ENCODE results near the gene TMEM25.

DNA sequence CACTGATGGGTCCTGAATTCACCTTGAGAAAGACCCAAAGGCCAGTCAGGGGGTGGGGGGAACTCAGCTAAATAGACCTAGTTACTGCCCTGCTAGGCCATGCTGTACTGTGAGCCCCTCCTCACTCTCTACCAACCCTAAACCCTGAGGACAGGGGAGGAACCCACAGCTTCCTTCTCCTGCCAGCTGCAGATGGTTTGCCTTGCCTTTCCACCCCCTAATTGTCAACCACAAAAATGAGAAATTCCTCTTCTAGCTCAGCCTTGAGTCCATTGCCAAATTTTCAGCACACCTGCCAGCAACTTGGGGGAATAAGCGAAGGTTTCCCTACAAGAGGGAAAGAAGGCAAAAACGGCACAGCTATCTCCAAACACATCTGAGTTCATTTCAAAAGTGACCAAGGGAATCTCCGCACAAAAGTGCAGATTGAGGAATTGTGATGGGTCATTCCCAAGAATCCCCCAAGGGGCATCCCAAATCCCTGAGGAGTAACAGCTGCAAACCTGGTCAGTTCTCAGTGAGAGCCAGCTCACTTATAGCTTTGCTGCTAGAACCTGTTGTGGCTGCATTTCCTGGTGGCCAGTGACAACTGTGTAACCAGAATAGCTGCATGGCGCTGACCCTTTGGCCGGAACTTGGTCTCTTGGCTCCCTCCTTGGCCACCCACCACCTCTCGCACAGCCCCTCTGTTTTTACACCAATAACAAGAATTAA is 6.1 kb upstream of the TMEM25 start:
- TF ChIP-seq, protein P1, sequence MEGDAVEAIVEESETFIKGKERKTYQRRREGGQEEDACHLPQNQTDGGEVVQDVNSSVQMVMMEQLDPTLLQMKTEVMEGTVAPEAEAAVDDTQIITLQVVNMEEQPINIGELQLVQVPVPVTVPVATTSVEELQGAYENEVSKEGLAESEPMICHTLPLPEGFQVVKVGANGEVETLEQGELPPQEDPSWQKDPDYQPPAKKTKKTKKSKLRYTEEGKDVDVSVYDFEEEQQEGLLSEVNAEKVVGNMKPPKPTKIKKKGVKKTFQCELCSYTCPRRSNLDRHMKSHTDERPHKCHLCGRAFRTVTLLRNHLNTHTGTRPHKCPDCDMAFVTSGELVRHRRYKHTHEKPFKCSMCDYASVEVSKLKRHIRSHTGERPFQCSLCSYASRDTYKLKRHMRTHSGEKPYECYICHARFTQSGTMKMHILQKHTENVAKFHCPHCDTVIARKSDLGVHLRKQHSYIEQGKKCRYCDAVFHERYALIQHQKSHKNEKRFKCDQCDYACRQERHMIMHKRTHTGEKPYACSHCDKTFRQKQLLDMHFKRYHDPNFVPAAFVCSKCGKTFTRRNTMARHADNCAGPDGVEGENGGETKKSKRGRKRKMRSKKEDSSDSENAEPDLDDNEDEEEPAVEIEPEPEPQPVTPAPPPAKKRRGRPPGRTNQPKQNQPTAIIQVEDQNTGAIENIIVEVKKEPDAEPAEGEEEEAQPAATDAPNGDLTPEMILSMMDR (IDR thresholded peaks at IDR 0.05; ENCODE audit: low read depth, low read length, poor library complexity, severe bottlenecking), result no peak
- TF ChIP-seq EZH2phosphoT487 (IDR thresholded peaks at IDR 0.05; ENCODE audit: borderline replicate concordance, low read length), result no peak

Data from DOHH2 (cell line).